Measurements from ENCODE around the gene PTDSS2.
A peak's percentile ranks its signal among the peaks of the same experiment; 100 is the strongest.
"Not testable (repeated sequence)": the region's sequence is repeated elsewhere in the genome, so short reads cannot be mapped to it uniquely, and the experiment has no call there.

The PTDSS2 gene

GRCh38 chr11:449889-450808 lies at the start of gene PTDSS2:
Gene PTDSS2, plus strand, starts transcription at chr11:450279. Its CDS starts 177 bp downstream, at chr11:450456.
- TF ChIP-seq CTCF (IDR thresholded peaks at IDR 0.05; ENCODE audit: control insufficient read depth, extremely low read depth, insufficient read depth) = no peak
- peak; percentile 87 for DNase-seq (ENCODE audit: low read depth)
- peak within 1 kb of the TSS; percentile 88 for H3K4me3 ChIP-seq (ENCODE audit: low read depth, low read length)

GRCh38 chr11:401196-401595 lies 48.9 kb upstream of the PTDSS2 start:
- not testable (repeated sequence) for H3K4me3 ChIP-seq (ENCODE audit: low read depth, low read length); DNase-seq (ENCODE audit: low read depth)

- DNase-seq (ENCODE audit: low read depth) = no peak
- TF ChIP-seq CTCF (IDR thresholded peaks at IDR 0.05; ENCODE audit: control insufficient read depth, extremely low read depth, insufficient read depth) = no peak
- H3K4me3 ChIP-seq (ENCODE audit: low read depth, low read length) = no peak overlapping the region
Measured at GRCh38 chr11:403021-403760, 46.9 kb upstream of the PTDSS2 start.

- DNase-seq (ENCODE audit: low read depth) = no peak
- TF ChIP-seq CTCF (IDR thresholded peaks at IDR 0.05; ENCODE audit: control insufficient read depth, extremely low read depth, insufficient read depth) = no peak
- no peak overlapping the region for H3K4me3 ChIP-seq (ENCODE audit: low read depth, low read length)
Measured at GRCh38 chr11:403761-404431, 46.2 kb upstream of the PTDSS2 start.

GRCh38 chr11:404551-405264 lies 45.4 kb upstream of the PTDSS2 start:
- no peak overlapping the region for H3K4me3 ChIP-seq (ENCODE audit: low read depth, low read length)
- TF ChIP-seq CTCF (IDR thresholded peaks at IDR 0.05; ENCODE audit: control insufficient read depth, extremely low read depth, insufficient read depth) = no peak
- DNase-seq (ENCODE audit: low read depth) = no peak

GRCh38 chr11:405323-405953 lies 44.6 kb upstream of the PTDSS2 start:
- peak; percentile 36; the same call in 1 of the 2 replicates for TF ChIP-seq CTCF (IDR thresholded peaks at IDR 0.05; ENCODE audit: control insufficient read depth, extremely low read depth, insufficient read depth)
- no peak for DNase-seq (ENCODE audit: low read depth)
- H3K4me3 ChIP-seq (ENCODE audit: low read depth, low read length) = no peak overlapping the region
